HG03025 (cell line): ENCODE results near the gene EXOSC10.
"Not testable (repeated sequence)": the region's sequence is repeated elsewhere in the genome, so short reads cannot be mapped to it uniquely, and the experiment has no call there.

Source experiments
- ATAC-seq: cut with Tn5 transposase; IDR thresholded peaks from one replicate; pipeline ENCODE4 v1.9.1; 2021; ENCODE audit warnings: mild to moderate bottlenecking, moderate library complexity; ENCODE audit not compliant: unreplicated experiment, low FRiP score

The EXOSC10 gene

GRCh38 chr1:11045428-11046269 is 54.0 kb downstream of the EXOSC10 start:
- ATAC-seq, result no peak

GRCh38 chr1:11044849-11045427 is 54.7 kb downstream of the EXOSC10 start:
- ATAC-seq, result no peak

- no peak for ATAC-seq
These were observed 55.4 kb downstream of the EXOSC10 start for GRCh38 chr1:11044086-11044848.

GRCh38 chr1:11042995-11043874 is 56.4 kb downstream of the EXOSC10 start:
- no peak for ATAC-seq

DNA sequence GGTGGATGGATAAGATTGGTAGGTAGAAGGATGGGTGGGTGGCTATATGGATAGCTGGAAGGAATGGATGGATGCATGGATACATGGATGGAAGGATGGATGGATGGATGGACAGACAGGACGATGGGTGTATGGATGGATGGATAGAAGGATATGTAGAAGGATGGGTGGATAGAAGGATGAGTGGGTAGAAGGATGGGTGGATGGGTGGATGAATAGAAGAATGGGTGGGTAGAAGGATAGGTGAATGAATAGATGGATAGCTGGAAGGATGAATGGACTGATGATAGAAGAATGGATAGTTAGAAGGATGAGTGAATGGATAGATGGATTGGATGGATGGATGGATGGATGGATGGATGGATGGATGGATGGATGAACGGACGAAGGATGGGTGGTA is 57.6 kb downstream of the EXOSC10 start:
- no peak for ATAC-seq

DNA sequence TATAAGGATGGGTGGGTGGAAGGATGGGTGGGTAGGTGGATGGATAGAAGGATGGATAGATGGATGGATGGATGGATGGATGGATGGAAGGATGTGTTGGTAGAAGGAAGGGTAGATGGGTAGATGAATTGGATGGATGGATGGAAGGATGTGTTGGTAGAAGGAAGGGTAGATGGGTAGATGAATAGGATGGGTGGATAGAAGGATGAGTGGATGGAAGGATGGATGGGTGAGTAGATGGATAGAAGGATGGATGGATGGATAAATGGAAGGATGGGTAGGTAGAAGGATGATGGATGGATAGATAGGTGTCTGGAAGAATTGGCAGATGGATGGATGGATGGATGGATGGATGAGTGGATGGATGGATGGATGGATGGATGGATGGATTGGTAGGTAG is 58.6 kb downstream of the EXOSC10 start:
- no peak for ATAC-seq

DNA sequence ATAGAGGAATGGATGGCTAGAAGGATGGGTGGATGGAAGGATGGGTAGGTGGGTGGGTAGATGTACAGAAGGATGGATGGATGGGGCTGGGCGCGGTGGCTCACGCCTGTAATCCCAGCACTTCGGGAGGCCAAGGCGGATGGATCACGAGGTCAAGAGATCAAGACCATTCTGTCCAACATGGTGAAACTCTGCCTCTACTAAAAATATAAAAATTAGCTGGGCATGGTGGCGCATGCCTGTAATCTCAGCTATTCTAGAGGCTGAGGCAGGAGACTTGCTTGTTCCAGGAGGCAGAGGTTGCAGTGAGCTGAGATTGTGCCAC is 59.6 kb downstream of the EXOSC10 start:
- not testable (repeated sequence) for ATAC-seq

DNA sequence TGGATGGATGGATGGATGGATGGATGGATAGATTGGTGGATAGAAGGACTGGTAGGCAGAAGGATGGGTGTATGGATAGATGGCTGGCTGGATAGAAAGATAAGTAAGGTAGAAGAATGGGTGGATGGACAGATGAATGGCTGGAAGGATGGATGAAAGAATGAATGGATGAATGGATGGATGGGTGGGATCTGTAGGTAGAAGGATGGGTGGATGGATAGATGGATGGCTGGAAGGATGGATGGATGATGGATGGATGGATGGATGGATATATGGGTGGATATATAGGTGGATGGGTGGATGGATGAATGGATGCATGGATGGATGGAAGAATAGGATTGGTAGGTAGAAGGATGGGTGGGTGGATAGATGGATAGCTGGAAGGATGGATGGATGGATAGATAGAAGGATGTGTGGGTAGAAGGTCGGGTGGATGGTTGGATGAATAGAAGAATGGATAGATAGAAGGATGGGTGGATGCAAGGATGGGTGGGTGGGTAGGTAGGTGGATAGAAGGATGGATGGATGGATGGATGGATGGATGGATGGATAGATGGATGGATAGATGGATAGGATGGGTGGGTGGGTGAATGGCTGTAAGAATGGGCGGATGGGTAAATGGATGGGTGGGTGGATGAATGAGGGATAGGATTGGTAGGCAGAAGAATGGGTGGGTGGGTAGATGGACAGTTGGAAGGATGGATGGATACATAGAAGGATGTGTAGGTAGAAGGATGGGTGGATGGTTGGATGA is 60.1 kb downstream of the EXOSC10 start:
- ATAC-seq, result no peak

DNA sequence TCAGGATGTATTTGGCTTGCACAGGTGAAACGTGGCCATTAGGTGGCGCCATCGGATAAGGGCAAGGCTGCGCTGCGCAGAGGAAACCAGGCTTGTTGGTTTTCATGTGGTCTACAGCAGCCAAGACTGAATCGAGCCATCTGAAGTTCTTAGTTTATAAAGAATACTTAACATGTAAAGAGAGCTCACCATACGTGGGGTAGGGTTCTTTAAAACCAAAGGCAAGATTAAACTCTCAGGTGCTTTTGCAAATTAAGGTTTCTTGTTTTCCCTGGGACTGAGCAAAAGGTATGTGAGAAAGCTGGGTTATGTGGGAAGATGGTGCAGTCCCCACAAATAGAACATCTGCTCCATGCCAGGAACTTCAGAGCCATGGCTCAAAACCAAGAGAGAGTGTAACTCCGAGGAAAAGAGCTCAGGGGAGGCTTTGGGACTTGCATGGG is 61.9 kb downstream of the EXOSC10 start:
- no peak for ATAC-seq

GRCh38 chr1:11037019-11037739 is 62.5 kb downstream of the EXOSC10 start:
- not testable (repeated sequence) for ATAC-seq

- ATAC-seq, result no peak
These were observed 67.9 kb downstream of the EXOSC10 start for GRCh38 chr1:11031624-11032262.

DNA sequence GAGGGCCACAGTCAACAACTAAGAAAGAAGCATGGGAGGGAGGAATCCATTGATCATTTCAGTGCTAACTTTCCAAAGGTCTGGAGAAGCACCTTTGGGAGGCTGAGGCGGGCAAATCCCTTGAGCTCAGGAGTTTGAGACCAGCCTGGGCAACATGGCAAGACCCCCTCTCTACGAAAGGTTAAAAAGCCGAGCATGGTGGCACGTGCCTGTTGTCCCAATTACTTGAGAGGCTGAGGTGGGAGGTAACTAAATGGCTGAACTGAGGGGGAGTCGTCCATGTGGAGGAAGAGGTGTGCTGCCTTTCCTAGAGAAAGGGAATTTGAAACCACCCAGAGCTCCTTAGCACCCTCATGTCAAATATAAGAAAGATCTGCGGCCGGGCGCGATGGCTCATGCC is 68.8 kb downstream of the EXOSC10 start:
- ATAC-seq, result no peak

DNA sequence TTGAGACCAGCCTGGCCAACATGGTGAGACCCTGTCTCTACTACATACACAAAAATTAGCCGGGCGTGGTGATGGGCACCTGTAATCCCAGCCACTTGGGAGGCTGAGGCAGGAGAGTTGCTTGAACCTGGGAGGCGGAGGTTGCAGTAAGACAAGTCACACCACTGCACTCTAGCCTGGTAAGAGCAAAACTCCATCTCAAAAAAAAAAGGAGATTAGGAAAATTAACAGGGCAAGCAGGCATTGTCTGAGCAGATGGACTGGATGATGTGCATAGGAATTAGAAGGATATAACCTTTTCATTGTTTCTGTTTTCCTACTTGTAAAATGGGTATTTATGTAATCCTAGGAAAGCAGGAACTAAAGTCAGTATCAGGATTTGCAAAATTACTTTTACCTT is 71.7 kb downstream of the EXOSC10 start:
- no peak for ATAC-seq

DNA sequence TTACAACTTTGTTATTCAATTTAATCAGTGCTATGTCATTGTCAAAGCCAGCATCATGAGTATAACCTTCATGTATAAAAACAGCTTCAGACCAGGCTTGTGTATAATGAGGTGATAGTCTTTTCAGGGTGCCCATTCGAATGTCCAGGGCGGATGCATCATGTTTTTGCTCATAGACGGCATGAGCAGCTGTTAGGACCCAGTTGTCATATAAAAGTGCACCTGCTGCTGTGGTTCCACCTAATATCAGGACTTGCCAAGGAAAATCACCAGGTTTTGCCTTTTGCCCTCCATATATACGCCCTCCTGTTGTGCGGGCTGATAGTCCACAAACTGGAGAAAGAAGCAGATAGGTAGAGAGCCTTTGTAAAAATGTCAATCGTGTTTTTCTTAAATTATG is 72.4 kb downstream of the EXOSC10 start:
- no peak for ATAC-seq

GRCh38 chr1:11026903-11027302 is 72.8 kb downstream of the EXOSC10 start:
- ATAC-seq, result no peak

DNA sequence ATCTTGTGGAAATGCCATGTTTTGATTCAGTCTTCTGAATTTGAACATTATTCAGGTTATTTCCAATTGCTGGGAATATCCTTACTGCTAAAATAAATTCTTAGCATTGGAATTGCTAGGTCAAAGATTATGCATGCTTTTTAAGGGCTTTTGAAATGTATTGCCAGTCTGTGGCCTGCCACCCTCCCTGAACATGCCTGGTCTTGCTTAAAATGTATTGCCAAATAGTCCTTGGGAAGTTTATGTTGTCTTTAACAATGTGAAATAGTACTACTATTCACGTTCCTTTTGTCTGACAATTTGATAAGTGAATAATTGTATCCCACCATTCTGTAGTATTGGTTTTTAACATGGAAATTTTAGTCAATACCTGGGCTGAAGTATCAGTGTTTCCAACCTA is 73.6 kb downstream of the EXOSC10 start:
- no peak for ATAC-seq

DNA sequence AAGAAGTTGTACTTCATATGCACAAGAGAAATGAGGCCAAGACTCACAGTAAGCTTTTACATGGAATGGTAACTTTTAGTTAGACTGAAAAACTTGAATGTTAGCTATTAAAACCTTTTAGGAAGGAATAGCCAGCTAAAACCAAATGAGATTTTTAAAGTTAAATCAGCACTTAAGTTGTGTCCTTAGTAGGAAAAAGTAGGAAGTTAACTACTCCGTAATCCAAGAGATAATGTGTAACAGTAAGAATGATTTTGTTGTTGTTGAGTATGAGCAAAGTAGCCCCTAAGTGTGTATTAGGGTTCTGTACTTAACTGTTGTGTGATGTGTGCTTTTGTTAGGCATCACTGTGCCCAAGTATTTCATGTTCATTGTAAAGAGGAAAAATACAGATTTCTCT is 74.1 kb downstream of the EXOSC10 start:
- no peak for ATAC-seq

DNA sequence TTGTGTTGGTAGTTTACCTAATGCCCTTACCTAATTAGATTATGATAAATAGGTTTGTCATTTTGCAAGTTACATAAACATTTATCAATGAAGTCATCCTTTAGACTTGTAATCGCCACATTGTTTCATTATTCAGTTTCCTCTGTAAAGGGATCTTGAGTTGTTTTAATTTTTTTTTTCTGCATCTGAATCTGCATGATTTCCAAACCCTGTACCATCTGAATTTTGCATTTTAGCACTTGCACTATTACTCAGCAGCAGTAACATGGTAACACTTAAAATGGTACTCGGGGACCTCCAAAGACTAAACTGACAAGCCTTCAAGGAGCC is 74.8 kb downstream of the EXOSC10 start:
- no peak for ATAC-seq
